Putamen (tissue), 1 donor: ENCODE measurements around the gene SMC1A.

Source experiments
- DNase-seq: peaks from one replicate; pipeline ENCODE4 v3.0.0-alpha.2; 2016; ENCODE audit warnings: low spot score

The SMC1A gene

GRCh38 chrX:53337101-53337500 is 85.4 kb downstream of the SMC1A start:
- no peak for DNase-seq

- no peak for DNase-seq
Observed at GRCh38 chrX:53333853-53334252, 88.6 kb downstream of the SMC1A start.

GRCh38 chrX:53332204-53332603 is 90.2 kb downstream of the SMC1A start:
- no peak for DNase-seq

DNA sequence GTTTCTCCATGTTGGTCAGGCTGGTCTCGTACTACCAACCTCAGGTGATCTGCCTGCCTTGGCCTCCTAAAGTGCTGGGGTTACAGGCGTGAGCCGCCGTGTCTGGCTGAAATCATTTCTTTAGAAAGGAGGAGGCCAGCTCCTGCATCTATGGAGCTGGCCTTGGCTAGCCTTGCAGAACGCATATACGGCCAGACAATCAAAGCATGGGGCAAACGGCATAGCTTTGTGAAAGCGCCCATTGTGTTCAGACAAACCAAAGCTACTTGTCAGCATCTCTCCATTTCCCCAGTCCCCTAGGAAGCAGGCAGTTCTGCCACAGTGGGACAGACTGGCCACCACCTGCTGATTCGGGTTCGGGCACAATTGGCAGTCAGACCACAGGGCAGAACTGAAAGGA is 92.1 kb downstream of the SMC1A start:
- DNase-seq, result no peak

DNA sequence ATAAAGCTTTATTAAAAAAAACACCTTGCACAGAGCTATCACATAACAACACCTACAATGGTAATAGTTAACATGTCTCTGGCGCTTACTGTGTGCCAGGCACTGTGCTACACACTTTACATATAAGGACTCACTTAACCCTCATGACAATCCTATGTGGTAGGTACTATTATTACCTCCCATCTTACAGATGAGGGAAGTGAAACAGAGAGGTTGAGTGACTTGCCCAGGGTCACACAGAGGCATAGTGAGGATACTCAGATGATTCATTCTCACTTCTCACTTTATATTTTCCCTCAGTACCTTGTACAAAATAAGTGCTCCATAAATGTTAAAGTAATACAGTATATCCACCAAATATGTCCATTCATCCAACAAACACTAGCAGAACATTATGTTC is 97.7 kb downstream of the SMC1A start:
- DNase-seq, result no peak
